Measurements from ENCODE around the gene GRM4.

Gene GRM4

DNA sequence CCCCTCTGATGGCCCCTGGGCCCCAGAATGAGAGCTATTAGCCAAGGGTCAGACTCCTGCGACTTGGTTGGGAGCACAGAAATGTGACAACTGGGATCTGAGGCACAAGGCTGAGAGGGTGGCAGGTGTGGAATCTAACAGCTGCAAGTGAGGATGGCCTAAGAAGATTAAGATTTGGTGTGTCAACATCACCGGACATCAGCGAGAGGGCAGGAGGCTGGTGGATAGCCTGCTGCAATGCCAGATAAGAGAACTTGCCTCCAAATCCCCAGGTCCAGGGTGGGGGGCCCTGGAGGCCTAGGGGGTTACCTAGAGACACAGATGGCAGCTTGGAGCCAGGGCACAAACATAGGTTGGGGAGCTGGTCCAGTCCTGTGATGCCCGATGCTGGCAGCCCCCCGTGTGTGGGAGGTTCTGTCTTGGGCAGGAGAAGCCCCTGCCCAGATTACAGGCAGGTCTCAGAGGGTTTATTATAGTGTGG lies 155.8 kb downstream of the GRM4 start:
- no peak for DNase-seq

DNA sequence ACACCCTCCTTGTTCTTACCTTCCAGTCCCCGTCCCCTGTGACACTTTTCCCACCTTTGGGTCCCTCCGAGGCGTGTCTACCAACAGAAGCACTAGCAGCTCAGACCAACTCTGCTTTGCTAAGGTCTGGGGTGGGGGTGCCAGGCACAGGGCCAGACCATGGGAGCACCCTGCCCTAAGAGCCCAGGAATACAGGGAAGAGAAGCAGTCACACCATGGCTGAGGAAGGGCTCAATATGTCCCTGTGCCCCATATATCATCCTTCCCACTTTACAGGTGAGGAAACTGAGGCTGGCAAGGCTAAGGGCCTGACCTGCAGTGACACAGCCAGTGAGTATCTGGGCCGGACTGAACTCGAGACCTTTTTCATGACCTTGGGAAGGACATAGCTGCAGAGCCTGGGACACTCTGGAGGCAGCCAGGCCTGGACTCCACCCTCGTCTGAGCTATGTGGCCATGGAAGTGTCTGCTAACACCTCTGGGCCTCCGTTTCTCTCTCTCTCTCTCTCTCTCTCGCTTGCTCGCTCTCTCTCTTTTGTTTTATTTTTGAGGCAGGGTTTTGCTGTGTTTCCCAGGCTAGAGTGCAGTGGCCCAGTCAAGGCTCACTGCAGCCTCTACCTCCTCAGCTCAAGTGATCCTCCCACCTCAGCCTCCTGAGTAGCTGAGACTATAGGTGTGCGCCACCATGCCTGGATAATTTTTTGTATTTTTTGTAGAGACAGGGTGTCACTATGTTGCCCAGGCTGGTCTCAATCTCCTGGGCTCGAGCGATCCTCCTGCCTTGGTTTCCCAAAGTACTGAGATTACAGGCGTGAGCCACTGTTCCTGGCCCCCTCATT lies 156.7 kb downstream of the GRM4 start:
- no peak for DNase-seq

DNA sequence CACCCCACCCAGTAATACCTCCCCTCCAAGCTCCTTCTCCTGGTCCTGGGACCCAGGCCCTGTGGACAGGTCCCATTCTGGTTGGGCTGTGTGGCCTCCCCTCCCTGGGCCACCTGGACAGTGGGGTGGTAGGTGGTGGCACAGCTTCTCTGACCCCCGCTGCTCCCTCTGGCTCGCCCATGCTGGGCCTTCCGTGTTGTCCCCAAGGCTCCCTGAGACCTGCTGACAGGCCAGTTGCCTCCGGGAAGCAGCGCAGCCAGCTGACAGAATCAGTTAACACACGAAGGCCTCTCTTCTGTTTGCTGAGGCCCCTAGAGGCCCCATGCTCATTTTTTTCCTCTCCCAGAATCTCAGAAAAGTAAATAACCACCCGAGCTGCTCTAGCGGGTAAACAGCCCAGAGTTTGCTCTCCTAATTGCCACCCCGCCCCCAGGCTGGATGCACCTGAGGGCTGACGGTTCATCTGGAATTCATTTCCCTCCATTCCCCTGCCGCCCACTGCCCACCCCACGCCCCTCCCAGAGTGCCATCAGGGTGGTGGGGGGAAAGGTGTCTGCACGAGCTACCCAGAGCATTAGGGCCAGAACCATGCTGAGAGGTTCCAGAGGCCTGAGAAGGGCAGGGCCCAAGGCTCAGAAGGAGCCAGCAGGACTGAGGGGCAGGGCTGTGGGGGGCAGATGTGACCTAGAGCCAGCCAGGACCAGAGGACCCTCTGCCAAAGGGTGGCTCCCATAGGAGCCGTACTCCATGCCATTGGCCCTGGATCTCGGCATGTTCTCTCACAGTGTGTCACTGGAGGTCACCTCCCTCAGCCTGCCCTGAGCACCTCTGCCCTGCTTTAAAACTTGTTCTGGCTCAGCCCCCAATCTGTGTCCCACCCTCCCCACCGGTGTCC lies 157.5 kb downstream of the GRM4 start:
- DNase-seq: no peak

DNA sequence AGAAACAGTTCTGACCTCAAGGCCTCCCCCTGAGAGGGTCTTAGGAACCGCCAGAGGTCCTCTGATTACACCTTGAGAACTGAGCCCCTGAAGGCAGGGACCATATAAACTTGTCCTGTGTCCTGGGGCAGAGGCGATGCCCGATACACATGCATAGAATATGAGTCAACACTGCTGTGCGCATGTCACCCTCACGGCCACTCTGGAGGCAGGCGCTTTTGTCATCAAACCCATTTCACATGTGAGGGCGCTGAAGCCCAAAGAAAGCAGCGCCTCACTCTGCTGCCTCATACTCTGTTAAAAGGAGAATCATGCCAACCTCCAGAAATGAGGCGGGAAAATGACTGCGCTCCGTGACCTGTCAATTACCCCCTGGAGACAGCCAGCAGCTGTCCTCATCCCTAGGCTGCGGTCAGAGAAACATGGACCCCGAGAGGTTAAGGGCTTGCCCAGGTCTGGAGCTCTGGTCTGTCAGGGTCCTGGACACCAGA lies 158.3 kb downstream of the GRM4 start:
- no peak for DNase-seq

DNA sequence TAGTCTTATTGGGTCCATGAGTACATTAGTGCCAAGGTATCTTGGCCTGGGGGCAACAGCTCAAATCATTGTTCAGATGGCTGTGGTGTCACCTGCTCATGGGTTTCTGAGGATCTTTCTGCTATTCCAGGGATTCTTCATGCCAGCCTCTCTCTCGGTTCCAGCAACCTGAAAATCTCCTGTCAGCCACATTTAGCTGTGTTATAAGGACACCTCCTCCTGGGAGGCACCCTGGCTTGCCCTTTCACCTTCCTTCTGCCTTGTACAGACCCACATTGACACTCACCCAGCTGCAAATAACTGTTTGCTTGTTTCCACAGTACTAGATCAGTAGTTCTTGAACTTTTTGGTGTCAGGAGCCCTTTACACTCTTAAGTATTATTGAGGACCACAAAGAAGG lies 159.9 kb downstream of the GRM4 start:
- DNase-seq: no peak

DNA sequence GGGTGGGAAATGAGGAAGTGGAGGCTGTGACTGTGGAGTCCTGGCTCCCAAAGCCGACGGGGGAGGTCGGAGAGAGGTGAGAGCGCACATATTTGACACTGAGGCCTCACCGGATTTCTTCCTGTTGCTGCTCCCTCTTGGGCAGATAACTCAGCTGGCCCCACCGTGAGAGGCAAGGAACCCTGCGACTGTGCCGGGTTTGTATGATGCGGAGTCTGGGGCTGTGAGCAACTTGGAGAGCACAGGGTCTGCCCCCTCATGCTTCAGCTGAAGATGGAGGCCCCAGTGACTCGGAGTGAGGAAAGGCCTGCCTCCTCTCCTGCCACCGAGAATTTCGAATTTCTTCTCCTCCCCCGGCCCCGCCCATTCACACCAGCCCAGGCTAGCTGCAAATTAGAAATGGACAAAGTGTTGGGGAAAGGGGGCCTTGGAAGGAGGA lies 160.6 kb downstream of the GRM4 start:
- DNase-seq: no peak

DNA sequence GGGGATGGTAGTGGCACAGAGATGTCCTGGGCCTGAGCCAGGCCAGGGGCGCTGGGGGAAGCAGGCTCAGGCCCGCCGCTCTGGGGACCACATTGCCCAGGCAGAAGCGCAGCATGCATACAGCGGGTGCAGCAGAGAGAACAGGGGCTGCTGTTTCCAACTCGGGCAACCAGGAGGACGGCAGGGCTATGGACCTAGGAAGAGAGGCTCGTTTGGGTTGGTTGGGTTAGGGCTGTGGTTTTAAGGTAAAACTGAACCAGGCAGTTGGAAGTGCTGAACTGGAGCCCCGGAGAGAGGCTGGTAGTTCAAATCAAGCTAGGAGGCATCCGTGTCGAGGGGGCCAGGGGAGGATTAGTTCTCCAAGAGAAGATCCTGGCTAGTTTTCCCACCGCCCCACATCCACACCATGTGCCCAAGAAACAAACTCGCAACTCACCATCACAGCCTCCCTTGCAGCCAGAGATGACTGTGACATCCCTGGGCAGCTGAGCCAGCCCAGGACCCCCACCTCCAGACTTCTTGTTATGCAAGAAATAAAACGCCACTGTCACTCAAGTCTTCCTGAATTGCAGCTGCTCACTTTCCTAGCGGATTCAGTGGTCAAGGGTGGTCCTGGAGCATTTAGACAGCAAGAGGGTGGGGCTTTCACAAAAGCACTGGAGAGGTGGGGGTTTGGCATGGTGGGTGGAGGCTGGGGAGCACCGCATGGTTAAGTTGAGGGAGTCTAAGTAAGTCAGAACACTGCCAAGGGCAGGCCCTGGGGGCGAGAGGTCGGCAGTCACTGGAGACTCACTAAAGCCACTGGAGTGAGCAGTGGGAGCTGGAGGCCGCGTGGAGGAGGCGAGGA lies 161.2 kb downstream of the GRM4 start:
- DNase-seq: no peak

DNA sequence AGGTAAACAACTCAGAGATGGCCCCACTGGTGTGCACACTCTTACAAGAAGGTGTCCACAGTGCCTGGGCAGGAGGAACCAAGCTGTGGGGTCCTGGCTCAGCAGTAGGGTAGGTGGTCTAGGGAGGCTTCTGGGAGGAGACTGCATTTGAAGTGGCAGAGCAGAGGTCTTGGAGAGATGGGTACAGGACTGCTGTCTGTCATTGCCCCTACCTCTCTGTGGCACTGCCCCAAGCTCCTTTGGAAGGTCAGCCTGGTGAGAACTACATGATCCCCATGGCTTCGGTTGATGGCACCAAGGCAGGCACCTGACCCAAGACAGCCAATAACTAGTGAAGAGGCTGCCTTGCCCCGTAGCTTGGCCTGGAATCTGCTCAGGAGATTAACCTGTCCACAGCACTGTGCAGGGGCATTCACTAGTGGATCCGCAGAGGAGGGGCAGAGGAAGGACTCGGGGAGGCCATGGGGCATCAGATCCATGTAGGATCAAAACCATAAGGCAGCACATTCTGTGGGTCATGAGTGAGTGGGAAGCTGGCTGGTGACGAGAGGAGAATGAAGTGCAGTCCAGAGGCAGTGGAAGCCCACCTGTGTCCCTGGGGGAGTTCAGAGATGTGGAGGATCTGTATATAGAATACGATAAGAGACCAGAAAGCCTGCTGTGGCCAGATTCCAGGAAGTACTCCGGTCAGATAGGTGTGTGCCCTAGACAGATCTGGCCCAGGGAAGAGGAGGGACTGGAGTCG lies 162.0 kb downstream of the GRM4 start:
- no peak for DNase-seq

DNA sequence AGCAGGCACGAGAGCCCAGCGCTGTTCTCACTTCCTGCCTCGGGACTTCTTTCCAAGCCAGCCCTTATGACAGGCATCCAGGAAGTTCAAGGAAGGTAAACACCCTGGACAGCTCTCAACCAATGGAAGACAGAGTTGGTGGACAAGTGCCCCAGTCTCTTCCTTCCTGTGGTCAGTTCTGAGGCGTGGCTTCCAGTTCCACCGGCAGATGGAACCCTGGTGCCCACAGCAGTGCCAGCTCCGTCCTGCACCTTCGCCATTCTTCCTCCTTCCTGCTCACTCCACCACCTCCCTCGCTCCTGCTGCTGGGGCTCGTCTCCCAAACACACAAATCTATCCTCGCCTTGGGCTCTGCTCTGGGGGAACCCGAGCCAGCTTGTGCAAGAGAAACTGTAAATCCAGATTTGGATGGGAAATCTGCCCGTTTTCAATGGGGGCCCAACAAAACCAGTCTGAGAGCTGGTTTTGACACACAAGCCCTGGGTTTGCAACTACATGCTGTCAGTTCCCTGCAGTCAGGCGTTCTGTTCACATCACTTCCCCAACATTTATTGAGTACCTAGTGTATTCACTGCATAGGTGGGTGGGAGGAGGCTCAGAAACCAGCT lies 162.7 kb downstream of the GRM4 start:
- DNase-seq: no peak

DNA sequence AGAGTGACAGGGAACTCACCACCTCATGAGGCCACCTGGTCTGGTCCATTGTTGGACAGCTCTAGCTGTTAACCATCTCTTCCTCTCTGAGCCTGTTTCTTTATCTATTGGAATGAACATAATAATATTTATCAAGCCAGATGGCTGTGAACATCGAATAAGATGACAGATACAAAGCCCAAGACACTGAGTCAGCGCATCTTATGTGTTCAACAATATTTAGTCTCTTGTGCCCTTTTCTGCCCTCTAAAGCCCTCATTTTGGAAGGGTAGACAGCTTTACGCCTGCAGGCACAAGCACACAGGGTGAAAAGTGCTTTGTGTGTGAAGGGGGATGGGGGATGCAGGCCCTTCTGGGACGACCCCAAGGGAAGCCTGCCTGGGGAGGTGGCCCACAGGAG lies 164.0 kb downstream of the GRM4 start:
- no peak for DNase-seq

DNA sequence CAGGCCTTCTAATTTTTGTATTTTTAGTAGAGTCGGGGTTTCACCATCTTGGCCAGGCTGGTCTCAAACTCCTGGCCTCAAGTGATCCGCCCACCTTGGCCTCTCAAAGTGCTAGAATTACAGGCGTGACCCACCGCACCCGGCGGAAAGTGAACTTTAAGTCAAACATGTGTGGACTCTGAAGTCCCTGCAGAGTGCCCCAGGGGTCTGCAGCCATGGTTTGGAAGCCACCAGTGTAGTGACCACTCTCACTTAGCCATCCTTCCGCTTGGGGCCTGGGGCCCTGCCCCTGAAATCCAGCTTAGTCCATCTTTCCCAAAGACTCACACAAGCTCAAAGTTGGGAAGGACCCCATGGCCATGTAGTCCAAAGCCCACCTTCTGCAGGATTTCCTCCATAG lies 164.5 kb downstream of the GRM4 start:
- no peak for DNase-seq

DNA sequence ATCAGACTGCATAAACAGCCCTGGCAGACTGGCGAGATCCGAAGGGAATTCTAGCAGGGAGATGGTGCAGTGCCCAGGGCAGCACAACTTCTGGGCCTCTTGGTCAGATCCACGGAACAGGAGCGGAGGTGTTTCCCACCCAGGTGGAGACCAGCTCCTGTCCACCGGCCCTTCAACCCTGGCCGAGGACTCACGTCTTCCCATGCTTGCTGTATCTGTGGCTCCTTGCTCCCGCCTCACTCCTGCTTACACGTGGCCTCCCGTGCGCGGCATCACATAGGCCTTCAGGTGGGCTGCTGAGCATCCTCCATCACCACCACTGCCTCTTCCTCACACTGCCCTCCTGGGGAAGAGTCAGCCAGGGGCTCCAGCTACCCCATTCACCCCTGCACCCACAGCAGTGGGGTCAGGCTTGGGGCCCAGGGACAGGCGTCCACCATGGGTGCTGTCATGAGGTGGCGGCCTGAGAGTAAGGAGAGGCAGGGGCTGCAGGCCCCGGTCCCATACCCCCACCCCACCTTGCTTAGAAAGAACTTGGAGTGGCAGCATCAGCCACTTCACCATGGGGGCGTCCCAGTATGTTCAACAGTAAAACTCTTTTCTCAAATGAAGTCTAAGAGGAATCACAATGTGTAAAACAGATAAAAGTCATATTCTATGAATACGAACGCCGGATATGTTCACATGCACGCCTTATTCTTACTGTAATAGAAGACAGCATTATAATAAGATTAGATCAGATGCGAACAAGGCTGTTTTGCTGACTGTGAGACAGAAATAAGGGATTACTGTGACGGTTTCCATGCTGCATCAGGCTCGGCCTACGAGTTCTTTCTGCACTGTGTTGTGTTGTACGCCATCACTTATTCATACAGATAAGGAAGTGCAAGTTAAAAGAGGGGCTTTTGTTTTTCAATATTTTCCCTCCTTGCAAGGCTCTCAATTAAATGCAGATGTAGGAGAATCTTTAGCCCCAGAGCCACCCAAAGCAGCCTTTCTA lies 165.4 kb downstream of the GRM4 start:
- no peak for DNase-seq

DNA sequence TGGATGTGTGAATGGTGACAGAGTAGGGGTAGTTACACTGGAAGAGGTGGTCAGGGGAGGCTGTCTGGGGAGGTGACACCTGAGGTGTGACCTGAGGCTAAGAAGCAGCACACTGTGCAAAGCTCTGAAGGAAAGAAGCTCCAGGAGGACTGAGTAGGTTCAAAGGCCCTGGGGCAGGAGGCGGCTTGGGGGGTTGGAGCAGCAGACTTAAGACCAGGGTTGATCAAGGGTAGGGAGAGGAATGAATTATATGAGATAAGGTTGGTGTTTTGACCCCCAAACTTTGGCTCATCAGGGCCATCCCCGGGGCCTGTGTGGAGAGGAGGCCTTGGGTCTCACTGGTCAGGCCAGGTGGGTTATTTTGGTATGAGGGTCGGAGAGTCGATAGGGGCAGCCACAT lies 166.1 kb downstream of the GRM4 start:
- no peak for DNase-seq

DNA sequence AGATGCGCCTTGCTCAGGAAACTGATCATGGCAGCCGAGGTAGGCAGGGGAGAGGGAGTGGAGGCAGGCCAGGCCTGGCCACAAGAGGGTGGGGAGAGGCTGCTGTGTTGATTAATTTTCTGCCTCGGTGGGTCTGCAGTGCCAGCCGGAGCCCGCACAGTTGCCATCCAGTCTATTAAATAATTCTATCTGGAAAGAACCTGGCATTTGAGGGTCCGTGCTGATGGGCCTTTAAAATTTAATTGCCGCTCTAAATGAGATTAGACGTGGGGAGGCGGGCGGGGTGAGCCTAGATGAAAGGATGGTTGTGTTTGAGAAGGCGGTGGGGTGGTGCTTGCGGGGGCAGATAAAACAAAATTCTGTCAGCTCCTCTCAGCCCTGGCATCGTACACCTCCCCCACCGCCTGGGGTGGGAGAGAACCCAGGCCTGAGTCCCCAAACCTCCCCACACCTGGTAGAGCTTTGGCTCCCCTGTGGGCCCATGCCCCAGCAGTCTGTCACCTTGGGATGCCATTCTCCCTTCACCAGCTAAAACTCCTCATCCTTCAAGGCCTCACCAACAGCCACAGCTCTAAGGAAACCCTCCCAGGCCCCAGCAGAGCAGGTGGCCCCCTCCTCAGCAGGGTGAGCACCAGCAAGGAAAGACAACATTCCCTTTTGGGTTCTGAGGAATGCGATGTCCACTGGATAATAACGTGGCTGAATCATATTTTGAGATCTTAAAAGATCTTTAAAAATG lies 167.3 kb downstream of the GRM4 start:
- DNase-seq: no peak

DNA sequence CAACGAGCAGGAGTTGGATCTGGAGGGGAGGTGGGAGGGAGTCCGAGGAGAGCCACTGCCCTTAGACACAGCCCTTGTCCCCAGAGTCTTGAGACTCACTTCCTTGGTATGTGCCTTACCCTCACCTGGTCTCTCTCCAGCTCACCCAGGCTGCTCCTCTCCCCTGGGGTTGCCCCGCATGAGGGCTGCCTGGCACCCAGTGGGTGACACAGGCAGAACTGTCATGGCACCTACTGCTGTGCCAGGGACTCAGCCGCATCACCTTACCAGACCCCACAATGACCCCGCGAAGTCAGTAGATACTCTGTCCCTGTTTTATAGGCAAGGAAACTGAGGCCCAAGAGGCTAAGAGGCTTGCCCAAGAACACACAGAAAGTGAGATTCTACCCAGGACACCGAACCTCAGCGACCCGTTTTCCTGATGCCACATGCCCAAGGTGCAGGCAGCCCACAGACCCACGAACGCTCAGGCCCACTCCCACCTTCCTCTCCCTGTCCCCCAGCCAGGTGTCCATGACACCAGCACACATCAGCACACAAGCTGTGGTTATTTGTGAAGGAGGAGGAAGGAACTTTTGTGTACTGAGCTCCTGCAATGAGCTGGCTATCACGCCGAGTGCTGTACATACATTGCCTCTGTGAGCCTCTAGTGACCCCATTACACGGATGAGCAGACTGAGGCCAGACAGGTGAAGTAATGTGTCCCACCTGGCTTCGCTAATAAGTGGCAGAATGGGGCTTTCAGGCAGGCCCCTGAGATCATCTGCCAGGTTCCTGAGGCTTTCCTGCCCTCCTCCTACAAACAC lies 168.1 kb downstream of the GRM4 start:
- no peak for DNase-seq

DNA sequence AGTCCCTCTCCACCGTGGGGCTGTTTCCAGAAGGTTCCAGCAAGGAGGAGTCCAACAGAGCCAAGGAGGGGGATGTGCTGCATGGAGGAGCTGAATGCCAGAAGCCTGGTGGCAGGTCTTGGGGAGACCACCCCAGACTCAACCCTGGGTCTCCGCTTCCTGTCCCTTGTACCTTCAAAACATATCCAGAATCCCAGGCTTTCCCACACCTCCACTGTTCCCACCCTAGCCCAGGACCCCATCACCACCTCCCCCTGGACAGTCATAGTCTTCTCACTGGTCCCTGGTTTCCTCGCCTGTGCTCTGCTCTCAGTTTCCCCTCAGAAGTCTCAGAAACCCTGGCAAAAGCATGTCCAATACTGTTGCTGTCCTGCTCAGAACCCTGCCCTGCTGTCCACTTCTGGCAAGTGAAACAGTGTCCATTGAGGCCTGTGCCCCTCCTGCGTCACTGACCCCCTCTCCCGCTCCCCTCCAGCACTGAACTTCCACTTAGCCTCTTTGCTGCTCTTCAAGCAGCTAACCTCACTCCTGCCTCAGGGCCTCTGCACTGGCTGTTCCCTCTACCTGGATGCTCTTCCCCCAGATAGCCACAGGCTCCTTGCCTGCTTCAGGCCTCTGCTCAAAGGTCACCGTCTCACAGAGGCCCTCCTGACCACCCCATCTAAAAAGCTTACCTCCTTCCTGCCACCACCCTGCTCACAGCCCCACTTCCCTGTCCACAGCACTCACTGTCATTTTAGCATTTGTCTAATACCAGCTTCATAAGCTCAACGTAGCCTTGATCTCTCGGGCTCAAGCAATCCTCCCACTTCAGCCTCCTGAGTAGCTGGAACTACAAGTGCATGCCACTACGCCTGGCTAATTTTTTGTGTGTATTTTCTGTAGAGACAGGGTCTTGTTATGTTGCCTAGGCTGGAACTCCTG lies 169.2 kb downstream of the GRM4 start:
- DNase-seq: no peak

DNA sequence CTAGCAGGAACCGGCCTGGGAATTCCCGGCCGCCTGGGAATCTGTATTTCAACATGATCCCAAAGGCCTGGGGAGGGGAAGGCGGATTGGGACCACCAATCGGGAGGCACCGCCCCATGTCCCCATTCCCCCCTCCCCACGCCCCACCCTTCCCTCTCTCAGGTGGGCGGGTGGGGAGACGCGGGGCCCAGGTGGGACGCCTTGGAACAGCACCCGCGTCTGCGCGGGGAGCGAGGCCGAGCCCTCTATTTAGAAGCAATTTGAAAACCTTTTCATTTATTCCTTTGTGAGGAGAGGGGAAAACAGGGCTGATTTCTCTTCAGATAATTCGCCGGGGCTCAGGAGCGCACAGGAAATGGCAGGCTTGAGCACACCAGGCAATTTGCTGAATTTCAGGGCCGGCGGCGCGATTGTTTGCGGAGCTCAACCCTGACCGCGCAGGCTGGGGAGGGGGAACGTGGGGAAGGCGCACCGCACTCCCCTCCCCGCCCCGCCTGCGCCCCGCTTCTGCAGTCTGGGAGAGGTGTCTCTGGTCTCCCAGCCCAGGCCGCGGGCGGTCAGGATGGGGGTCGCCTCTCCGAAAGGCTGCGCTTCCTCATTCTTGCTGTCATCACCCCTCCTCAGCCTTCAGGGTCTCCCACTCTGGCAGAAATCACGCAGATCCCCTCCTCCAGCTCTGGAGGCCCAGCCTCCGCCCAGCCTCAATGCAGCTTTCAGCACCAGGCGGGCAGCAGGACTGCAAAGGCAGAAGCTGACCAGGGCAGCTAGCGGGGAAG lies 170.0 kb downstream of the GRM4 start:
- DNase-seq: peak; percentile 16
